HL-60 (cell line): ENCODE data around the gene LRRN2.

ENCODE experiments used
- POLR2AphosphoS5 ChIP-seq: IDR thresholded peaks from 2 replicates; pipeline ENCODE4 v1.6.1; 2012; ENCODE audit warnings: low read depth
- TF ChIP-seq, protein P1 (sequence below): IDR thresholded peaks from one replicate; pipeline ENCODE4 v1.5.1; 2011; ENCODE audit warnings: low read length, control low read depth, inconsistent platforms; ENCODE audit not compliant: insufficient read depth
- TF ChIP-seq, protein P2 (sequence below): IDR thresholded peaks from 2 replicates; pipeline ENCODE4 v1.6.1; 2012; ENCODE audit warnings: low read depth; ENCODE audit not compliant: insufficient replicate concordance

DNA sequence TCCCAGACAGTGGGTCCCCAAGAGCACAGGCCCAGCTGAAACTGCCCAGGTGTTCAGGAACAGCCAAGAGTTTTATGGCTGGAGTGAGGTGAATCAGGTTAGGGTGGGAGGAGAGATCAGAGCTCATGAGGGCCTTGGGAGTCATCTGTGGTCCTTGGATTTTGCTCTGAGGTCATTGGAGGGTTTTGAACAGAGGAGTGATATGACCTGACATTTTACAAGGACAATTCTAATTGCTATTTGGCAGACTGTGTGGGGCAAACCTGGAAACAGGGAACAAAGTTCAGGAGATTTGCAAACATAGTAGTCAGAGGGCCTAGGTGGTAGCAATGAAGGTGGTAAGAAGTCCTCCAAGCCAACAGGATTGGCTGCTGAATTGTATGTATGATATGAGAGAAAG lies 31.1 kb upstream of the LRRN2 start:
- TF ChIP-seq, protein P1, sequence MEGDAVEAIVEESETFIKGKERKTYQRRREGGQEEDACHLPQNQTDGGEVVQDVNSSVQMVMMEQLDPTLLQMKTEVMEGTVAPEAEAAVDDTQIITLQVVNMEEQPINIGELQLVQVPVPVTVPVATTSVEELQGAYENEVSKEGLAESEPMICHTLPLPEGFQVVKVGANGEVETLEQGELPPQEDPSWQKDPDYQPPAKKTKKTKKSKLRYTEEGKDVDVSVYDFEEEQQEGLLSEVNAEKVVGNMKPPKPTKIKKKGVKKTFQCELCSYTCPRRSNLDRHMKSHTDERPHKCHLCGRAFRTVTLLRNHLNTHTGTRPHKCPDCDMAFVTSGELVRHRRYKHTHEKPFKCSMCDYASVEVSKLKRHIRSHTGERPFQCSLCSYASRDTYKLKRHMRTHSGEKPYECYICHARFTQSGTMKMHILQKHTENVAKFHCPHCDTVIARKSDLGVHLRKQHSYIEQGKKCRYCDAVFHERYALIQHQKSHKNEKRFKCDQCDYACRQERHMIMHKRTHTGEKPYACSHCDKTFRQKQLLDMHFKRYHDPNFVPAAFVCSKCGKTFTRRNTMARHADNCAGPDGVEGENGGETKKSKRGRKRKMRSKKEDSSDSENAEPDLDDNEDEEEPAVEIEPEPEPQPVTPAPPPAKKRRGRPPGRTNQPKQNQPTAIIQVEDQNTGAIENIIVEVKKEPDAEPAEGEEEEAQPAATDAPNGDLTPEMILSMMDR = no peak
- TF ChIP-seq, protein P2, sequence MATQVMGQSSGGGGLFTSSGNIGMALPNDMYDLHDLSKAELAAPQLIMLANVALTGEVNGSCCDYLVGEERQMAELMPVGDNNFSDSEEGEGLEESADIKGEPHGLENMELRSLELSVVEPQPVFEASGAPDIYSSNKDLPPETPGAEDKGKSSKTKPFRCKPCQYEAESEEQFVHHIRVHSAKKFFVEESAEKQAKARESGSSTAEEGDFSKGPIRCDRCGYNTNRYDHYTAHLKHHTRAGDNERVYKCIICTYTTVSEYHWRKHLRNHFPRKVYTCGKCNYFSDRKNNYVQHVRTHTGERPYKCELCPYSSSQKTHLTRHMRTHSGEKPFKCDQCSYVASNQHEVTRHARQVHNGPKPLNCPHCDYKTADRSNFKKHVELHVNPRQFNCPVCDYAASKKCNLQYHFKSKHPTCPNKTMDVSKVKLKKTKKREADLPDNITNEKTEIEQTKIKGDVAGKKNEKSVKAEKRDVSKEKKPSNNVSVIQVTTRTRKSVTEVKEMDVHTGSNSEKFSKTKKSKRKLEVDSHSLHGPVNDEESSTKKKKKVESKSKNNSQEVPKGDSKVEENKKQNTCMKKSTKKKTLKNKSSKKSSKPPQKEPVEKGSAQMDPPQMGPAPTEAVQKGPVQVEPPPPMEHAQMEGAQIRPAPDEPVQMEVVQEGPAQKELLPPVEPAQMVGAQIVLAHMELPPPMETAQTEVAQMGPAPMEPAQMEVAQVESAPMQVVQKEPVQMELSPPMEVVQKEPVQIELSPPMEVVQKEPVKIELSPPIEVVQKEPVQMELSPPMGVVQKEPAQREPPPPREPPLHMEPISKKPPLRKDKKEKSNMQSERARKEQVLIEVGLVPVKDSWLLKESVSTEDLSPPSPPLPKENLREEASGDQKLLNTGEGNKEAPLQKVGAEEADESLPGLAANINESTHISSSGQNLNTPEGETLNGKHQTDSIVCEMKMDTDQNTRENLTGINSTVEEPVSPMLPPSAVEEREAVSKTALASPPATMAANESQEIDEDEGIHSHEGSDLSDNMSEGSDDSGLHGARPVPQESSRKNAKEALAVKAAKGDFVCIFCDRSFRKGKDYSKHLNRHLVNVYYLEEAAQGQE = no peak
- no peak for TF ChIP-seq POLR2AphosphoS5
